Measurements from ENCODE around the gene P2RX7. TPM values are rescaled to one million over a fixed set of nuclear protein-coding genes. Genes with fewer than 3 reads are reported as not detected.

Gene P2RX7
- total and polyA plus RNA-seq, 9 of the 15 experiments (the other 6 are each of a cell fraction or from before 2014, with no cell fraction given): 0.04 to 0.65 (median 0.30) TPM

GRCh38 chr12:121176826-121177529, 44.3 kb downstream of the P2RX7 start:
- POLR2A ChIA-PET: interaction anchor here (1.2 kb wide), 1 partner anchor 10 kb away, joined by 3 read pairs; no protein-coding TSS in a partner anchor
- in situ Hi-C loops (cut with MboI): no loop called here
- no TSS peak for BruUV-seq (replicated peaks)
- TF ChIP-seq GTF2E2 (tag; IDR thresholded peaks at IDR 0.05) (no peak), NR2F6 (CRISPR knock-in tag; IDR thresholded peaks at IDR 0.05) (no peak), ZNF274 (IDR thresholded peaks at IDR 0.05; ENCODE audit: borderline replicate concordance, low read depth, low read length) (no peak), RAD21 (CRISPR knock-in tag; conservative IDR thresholded peaks at IDR 0.05 in 1 of 2, IDR thresholded peaks at IDR 0.05 in 1 of 2) (no peak), CREM (IDR thresholded peaks at IDR 0.05; ENCODE audit: low read depth) (no peak), SLC30A9 (CRISPR knock-in tag; IDR thresholded peaks at IDR 0.05) (no peak), STAT5B (CRISPR knock-in tag; IDR thresholded peaks at IDR 0.05) (no peak), GTF2F1 (IDR thresholded peaks at IDR 0.05; ENCODE audit: low read depth, low read length) (no peak), PTRF (tag; IDR thresholded peaks at IDR 0.05) (no peak), ZNF695 (CRISPR knock-in tag; IDR thresholded peaks at IDR 0.05) (no peak), CBX1 (IDR thresholded peaks at IDR 0.05; ENCODE audit: low read depth) (no peak), ZNF77 (CRISPR knock-in tag; IDR thresholded peaks at IDR 0.05) (no peak)
- TF ChIP-seq, protein P1, sequence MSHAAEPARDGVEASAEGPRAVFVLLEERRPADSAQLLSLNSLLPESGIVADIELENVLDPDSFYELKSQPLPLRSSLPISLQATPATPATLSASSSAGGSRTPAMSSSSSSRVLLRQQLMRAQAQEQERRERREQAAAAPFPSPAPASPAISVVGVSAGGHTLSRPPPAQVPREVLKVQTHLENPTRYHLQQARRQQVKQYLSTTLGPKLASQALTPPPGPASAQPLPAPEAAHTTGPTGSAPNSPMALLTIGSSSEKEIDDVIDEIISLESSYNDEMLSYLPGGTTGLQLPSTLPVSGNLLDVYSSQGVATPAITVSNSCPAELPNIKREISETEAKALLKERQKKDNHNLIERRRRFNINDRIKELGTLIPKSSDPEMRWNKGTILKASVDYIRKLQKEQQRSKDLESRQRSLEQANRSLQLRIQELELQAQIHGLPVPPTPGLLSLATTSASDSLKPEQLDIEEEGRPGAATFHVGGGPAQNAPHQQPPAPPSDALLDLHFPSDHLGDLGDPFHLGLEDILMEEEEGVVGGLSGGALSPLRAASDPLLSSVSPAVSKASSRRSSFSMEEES (CRISPR knock-in tag; IDR thresholded peaks at IDR 0.05): no peak
- TF ChIP-seq, protein P2, sequence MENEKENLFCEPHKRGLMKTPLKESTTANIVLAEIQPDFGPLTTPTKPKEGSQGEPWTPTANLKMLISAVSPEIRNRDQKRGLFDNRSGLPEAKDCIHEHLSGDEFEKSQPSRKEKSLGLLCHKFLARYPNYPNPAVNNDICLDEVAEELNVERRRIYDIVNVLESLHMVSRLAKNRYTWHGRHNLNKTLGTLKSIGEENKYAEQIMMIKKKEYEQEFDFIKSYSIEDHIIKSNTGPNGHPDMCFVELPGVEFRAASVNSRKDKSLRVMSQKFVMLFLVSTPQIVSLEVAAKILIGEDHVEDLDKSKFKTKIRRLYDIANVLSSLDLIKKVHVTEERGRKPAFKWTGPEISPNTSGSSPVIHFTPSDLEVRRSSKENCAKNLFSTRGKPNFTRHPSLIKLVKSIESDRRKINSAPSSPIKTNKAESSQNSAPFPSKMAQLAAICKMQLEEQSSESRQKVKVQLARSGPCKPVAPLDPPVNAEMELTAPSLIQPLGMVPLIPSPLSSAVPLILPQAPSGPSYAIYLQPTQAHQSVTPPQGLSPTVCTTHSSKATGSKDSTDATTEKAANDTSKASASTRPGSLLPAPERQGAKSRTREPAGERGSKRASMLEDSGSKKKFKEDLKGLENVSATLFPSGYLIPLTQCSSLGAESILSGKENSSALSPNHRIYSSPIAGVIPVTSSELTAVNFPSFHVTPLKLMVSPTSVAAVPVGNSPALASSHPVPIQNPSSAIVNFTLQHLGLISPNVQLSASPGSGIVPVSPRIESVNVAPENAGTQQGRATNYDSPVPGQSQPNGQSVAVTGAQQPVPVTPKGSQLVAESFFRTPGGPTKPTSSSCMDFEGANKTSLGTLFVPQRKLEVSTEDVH (IDR thresholded peaks at IDR 0.05; ENCODE audit: low read depth, partially characterized antibody): no peak
- TF ChIP-seq, protein P3, sequence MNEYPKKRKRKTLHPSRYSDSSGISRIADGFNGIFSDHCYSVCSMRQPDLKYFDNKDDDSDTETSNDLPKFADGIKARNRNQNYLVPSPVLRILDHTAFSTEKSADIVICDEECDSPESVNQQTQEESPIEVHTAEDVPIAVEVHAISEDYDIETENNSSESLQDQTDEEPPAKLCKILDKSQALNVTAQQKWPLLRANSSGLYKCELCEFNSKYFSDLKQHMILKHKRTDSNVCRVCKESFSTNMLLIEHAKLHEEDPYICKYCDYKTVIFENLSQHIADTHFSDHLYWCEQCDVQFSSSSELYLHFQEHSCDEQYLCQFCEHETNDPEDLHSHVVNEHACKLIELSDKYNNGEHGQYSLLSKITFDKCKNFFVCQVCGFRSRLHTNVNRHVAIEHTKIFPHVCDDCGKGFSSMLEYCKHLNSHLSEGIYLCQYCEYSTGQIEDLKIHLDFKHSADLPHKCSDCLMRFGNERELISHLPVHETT (CRISPR knock-in tag; conservative IDR thresholded peaks at IDR 0.05 in 1 of 2, IDR thresholded peaks at IDR 0.05 in 1 of 2): no peak

More at GRCh38 chr12:121176826-121177529, 44.3 kb downstream of the P2RX7 start:
- H2AFZ ChIP-seq (ENCODE audit: low read depth, low read length): no peak overlapping the region
- peaks cover 15 to 21% of the 10 kb centered on the region in 2 experiments for H3K4me1 ChIP-seq (replicated peaks in 1 of 2; ENCODE audit: control insufficient read depth in 2 of 2, insufficient read depth in 2 of 2, low read length in 2 of 2)
- no peaks in the 10 kb centered on the region for H4K20me1 ChIP-seq (replicated peaks; ENCODE audit: control insufficient read depth, insufficient read depth, low read length)
- intact Hi-C loops (cut with micrococcal nuclease): no loop called here
- ATAC-seq (no peak), FAIRE-seq (no peak), DNase-seq (ENCODE audit: extremely low read depth in 1 of 4, low spot score in 3 of 4) (no peak)
- 85% methylated on average over 18 of the region's 19 CpGs for WGBS (ENCODE audit: insufficient coverage, low coverage, missing lambda C conversion rate)
- H3K9me3 ChIP-seq (replicated peaks; ENCODE audit: control insufficient read depth, insufficient read depth, low read depth, low read length): no peaks in the 10 kb centered on the region
- H3K4me2 ChIP-seq (ENCODE audit: insufficient read depth, low read length): no peak overlapping the region
- H3K4me3 ChIP-seq: no peak overlapping the region
- H3K27ac ChIP-seq (ENCODE audit: extremely low read depth, low read depth, low read length): no peak overlapping the region
- no peaks in the 10 kb centered on the region for H3K27me3 ChIP-seq (ENCODE audit: control insufficient read depth in 2 of 2, insufficient read depth in 2 of 2, low read length in 2 of 2)
- CTCF ChIA-PET (ENCODE audit: low intra/inter-chr PET ratio): no interaction called here
- no peak overlapping the region for H3K9ac ChIP-seq (ENCODE audit: insufficient read depth in 1 of 2, low read depth in 2 of 2, low read length in 2 of 2)
- no peaks in the 10 kb centered on the region for H3K36me3 ChIP-seq (ENCODE audit: control insufficient read depth, insufficient read depth, low read length)
- H3K9me1 ChIP-seq (ENCODE audit: control insufficient read depth, insufficient read depth, low read length): no peaks in the 10 kb centered on the region
- H3K79me2 ChIP-seq (ENCODE audit: control insufficient read depth, insufficient read depth, low read length): no peaks in the 10 kb centered on the region
